Measurements from ENCODE around the gene FAN1. TPM values are rescaled to one million over a fixed set of nuclear protein-coding genes. Genes with fewer than 3 reads are reported as not detected.
A peak's percentile ranks its signal among the peaks of the same experiment; 100 is the strongest.
"Not testable (repeated sequence)": the region's sequence is repeated elsewhere in the genome, so short reads cannot be mapped to it uniquely, and the experiment has no call there.

FAN1 gene
- total and polyA plus RNA-seq, 7 donors: 12.4 to 64.2 (median 25.0) TPM

DNA sequence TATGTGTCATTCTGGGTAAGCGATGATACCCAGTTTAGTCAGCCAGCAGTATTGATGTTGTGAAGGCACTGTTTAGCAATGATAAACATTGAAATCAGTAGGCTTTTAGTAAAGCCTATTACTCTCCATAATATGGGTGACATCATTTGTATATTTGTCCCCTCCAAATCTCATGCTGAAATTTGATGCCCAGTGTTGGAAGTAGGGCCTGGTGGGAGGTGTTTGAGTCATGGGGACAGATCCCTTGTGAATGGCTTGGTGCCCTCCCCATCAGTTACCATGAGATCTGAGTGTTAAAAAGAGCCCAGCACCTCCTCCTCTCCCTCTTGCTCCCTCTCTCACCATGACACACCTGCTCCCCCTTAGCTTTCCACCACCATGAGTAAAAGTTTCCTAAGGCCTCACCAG is 31.4 kb upstream of the FAN1 start:
- TF ChIP-seq, protein P1, sequence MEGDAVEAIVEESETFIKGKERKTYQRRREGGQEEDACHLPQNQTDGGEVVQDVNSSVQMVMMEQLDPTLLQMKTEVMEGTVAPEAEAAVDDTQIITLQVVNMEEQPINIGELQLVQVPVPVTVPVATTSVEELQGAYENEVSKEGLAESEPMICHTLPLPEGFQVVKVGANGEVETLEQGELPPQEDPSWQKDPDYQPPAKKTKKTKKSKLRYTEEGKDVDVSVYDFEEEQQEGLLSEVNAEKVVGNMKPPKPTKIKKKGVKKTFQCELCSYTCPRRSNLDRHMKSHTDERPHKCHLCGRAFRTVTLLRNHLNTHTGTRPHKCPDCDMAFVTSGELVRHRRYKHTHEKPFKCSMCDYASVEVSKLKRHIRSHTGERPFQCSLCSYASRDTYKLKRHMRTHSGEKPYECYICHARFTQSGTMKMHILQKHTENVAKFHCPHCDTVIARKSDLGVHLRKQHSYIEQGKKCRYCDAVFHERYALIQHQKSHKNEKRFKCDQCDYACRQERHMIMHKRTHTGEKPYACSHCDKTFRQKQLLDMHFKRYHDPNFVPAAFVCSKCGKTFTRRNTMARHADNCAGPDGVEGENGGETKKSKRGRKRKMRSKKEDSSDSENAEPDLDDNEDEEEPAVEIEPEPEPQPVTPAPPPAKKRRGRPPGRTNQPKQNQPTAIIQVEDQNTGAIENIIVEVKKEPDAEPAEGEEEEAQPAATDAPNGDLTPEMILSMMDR (IDR thresholded peaks at IDR 0.05): no peak
- intact Hi-C loops (cut with DNase I): no loop called here
- Histone ChIP-seq H3K36me3 (ENCODE audit: insufficient read depth in 1 of 2, low read depth in 1 of 2) (no peaks in the 10 kb centered on the region), H3K27ac (no peak overlapping the region), H3K4me3 (no peak overlapping the region), H3K27me3 (ENCODE audit: insufficient read depth in 3 of 3, low read length in 2 of 3) (no peaks in the 10 kb centered on the region), H3K4me1 (no peaks in the 10 kb centered on the region), H3K9me3 (no peaks in the 10 kb centered on the region)
- peak in 3 of 4 donors; percentile 54 to 79 (median 60) for ATAC-seq
- no peak for DNase-seq
- 43 to 60% (median 59%) methylated on average over 1 of the region's 1 CpG for WGBS, 3 donors

DNA sequence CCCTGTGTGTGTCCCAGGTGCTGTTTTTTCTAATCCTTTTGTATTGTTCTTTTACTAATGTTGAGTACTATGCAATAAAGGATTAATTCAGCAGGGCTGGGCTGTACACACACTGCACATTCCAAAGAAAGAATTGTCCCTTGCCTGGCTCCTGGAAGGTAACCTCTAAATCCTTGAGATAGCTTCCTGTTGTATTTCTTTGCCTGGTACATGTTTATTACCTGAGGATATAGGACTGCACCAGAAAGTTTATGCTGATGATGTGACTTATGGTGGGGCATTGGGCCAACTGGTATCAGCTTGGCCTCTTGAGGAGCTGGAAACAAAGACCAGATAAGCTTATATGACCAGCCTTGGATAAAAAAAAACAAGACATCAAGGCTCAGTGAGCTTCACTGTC is 26.6 kb upstream of the FAN1 start:
- no peak for ATAC-seq
- Histone ChIP-seq H3K36me3 (ENCODE audit: insufficient read depth in 1 of 2, low read depth in 1 of 2) (no peaks in the 10 kb centered on the region), H3K4me3 (no peak overlapping the region), H3K27me3 (ENCODE audit: insufficient read depth in 3 of 3, low read length in 2 of 3) (no peaks in the 10 kb centered on the region), H3K4me1 (no peaks in the 10 kb centered on the region), H3K9me3 (no peaks in the 10 kb centered on the region), H3K27ac (no peak overlapping the region)
- intact Hi-C loops (cut with DNase I): no loop called here
- TF ChIP-seq, protein P1 (IDR thresholded peaks at IDR 0.05): no peak
- DNase-seq: no peak

DNA sequence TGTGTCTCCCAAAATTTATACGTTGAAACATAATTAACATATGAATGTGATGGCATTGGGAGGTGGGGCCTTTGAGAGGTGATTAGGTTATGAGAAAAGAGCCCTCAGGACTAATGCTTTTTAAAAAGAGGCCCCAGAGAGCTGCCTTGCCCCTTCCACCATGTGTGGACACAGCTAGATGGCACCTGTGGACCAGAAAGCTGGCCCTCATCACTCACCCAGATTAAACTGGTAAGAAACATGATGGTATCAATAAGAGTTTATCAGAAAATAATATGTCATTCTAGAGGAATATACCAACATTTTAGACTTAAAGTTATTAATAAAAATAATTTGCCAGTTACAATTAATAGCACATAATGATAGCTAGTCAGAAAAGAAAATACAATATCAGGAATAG is 25.2 kb upstream of the FAN1 start:
- no peak overlapping the region for H3K4me3 ChIP-seq
- 33 to 61% (median 49%) methylated on average over 1 of the region's 1 CpG for WGBS, 3 donors
- no peaks in the 10 kb centered on the region for H3K27me3 ChIP-seq (ENCODE audit: insufficient read depth in 3 of 3, low read length in 2 of 3)
- intact Hi-C loops (cut with DNase I): no loop called here
- no peak for DNase-seq
- no peaks in the 10 kb centered on the region for H3K9me3 ChIP-seq
- no peak for ATAC-seq
- TF ChIP-seq, protein P1 (IDR thresholded peaks at IDR 0.05): no peak
- H3K4me1 ChIP-seq: no peaks in the 10 kb centered on the region
- H3K27ac ChIP-seq: no peak overlapping the region
- H3K36me3 ChIP-seq (ENCODE audit: insufficient read depth in 1 of 2, low read depth in 1 of 2): no peaks in the 10 kb centered on the region

DNA sequence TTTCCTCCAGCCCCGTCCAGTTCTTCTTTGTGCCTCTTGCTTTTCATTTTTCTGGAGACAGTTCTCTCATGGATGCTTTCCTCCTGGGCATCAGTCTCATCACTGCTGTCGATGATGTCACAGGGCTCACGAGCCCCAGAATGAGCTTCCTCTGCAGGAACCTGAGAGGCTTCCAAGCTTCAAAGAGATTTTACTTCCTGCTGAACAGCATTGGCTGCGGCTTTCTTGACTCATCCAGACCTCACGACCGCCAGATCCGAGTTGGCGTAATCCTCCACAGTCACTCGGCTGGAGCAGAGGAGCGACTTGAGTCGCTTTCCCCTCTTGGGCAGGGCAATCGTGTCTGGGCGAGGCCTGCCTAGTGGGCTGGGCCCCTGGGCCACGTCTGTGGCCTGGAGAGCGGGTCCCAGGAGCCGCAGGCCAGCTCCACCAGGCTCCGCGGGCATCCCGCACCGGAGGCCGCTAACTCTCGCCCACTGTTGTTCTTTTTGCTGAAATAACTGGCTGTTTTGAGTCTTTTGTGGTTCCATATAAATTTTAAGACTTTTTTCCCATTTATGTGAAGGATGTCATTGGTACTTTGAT is 20.8 kb upstream of the FAN1 start:
- no peaks in the 10 kb centered on the region for H3K36me3 ChIP-seq (ENCODE audit: insufficient read depth in 1 of 2, low read depth in 1 of 2)
- TF ChIP-seq, protein P1 (IDR thresholded peaks at IDR 0.05): no peak
- intact Hi-C loops (cut with DNase I): no loop called here
- DNase-seq (no peak), ATAC-seq (no peak)
- no peaks in the 10 kb centered on the region for H3K27me3 ChIP-seq (ENCODE audit: insufficient read depth in 3 of 3, low read length in 2 of 3)
- no peaks in the 10 kb centered on the region for H3K9me3 ChIP-seq
- no peaks in the 10 kb centered on the region for H3K4me1 ChIP-seq
- WGBS, 3 donors: 82 to 86% (median 85%) methylated on average over 22 of the region's 22 CpGs
- H3K4me3 ChIP-seq: no peak overlapping the region
- H3K27ac ChIP-seq: no peak overlapping the region

DNA sequence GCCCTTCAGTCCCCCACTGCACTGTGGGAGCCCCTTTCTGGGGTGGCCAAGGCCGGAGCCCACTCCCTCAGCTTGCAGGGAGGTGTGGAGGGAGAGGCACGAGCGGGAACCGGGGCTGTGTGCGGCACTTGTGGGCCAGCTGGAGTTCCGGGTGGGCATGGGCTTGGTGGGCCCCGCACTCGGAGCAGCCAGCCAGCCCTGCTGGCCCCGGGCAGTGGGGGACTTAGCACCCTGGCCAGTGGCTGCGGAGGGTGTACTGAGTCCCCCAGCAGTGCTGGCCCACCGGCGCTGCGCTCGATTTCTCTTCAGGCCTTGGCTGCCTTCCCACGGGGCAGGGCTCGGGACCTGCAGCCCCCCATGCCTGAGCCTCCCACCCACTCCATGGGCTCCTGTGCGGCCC is 20.0 kb upstream of the FAN1 start:
- WGBS, 3 donors: 88 to 94% (median 94%) methylated on average over 13 to 17 of the region's 17 CpGs
- ATAC-seq; intact Hi-C loops (cut with DNase I): not testable (repeated sequence)

More for the DNA sequence above, 20.0 kb upstream of the FAN1 start:
- not testable (repeated sequence) for H3K9me3 ChIP-seq; H3K36me3 ChIP-seq (ENCODE audit: insufficient read depth in 1 of 2, low read depth in 1 of 2); H3K27me3 ChIP-seq (ENCODE audit: insufficient read depth in 3 of 3, low read length in 2 of 3); H3K27ac ChIP-seq; DNase-seq; H3K4me3 ChIP-seq; H3K4me1 ChIP-seq
